Fibroblast of skin of right biceps (primary cell): ENCODE results near the gene SALL1.

Experiments used
- DNase-seq: peaks from one replicate; pipeline ENCODE4 v3.0.0-alpha.2; 2013

SALL1 gene

GRCh38 chr16:51107742-51108141 is 43.3 kb downstream of the SALL1 start:
- DNase-seq: no peak

- no peak for DNase-seq
These were observed 44.5 kb downstream of the SALL1 start for GRCh38 chr16:51106535-51106934.

GRCh38 chr16:51103590-51103989 is 47.5 kb downstream of the SALL1 start:
- no peak for DNase-seq

GRCh38 chr16:51097729-51098128 is 53.3 kb downstream of the SALL1 start:
- DNase-seq: no peak

- no peak for DNase-seq
These were observed 55.0 kb downstream of the SALL1 start for GRCh38 chr16:51095890-51096626.

GRCh38 chr16:51095084-51095881 is 55.8 kb downstream of the SALL1 start:
- DNase-seq: no peak

- no peak for DNase-seq
These were observed 57.3 kb downstream of the SALL1 start for GRCh38 chr16:51093726-51094280.
